Left ventricle myocardium inferior (tissue), 1 donor: ENCODE measurements around the gene OR9A2. TPM values are rescaled to one million over a fixed set of nuclear protein-coding genes. Genes with fewer than 3 reads are reported as not detected.

ENCODE experiments used
- DNase-seq: peaks from one replicate; pipeline ENCODE4 v3.0.0-alpha.2; 2020
- H3K27ac ChIP-seq: fragments of 200-600 bp; replicated peaks from 2 replicates; pipeline ENCODE4 v1.8.0; 2021
- H3K27me3 ChIP-seq: fragments of 200-600 bp; 2 replicates; pipeline ENCODE4 v1.8.0; 2021; ENCODE audit warnings: low read depth
- H3K36me3 ChIP-seq: fragments of 200-600 bp; 2 replicates; pipeline ENCODE4 v1.8.0; 2021
- H3K4me1 ChIP-seq: fragments of 200-600 bp; 2 replicates; pipeline ENCODE4 v1.8.0; 2021
- H3K4me3 ChIP-seq: fragments of 200-600 bp; 2 replicates; pipeline ENCODE4 v1.8.0; 2021; ENCODE audit warnings: mild to moderate bottlenecking, moderate library complexity
- H3K9me3 ChIP-seq: fragments of 200-600 bp; replicated peaks from 2 replicates; pipeline ENCODE4 v1.8.0; 2021
- CTCF ChIP-seq: fragments of 200-600 bp; IDR thresholded peaks from 2 replicates; pipeline ENCODE4 v1.8.0; 2021; ENCODE audit warnings: antibody characterized with exemption, mild to moderate bottlenecking, borderline replicate concordance
- intact Hi-C: fragments of 100-400 bp; cut with micrococcal nuclease; formaldehyde crosslinking; loops from one replicate; pipeline ENCODE4 v1.11.0; 2022
- total RNA-seq: library from RNA; stranded (reverse); fragmentation: NEBNext Ultra II Directional; extraction: Animal tissue kit (Norgen Biotek cat#: 25700); gene quantifications from one replicate; pipeline ENCODE4 v1.2.1, GENCODE V29; 2021
- donor health status: DM: no; HTN: yes; CAD: no; lungs with severe emphysema.

OR9A2 gene
- total RNA-seq, 1 donor from 2014 or later, result not detected

DNA sequence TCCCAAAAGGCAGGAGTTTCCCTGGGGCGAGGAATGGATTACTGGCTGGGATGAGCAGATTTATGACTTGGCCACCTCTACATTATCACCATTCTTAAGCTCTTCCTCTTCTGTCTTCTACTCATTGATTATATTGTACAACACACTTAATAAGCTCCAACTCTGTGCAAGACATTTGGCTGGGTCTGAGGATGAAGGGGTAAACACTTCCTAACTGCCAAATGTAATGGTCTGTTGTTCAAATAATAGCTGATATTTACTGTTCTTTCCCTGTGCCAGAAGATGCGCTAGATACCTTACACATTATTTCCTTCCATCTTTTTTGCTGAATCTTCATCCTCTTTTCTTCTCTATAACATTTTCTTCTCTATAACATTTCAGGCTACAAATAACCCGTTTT lies 36.8 kb upstream of the OR9A2 start:
- Histone ChIP-seq H3K27ac (no peak overlapping the region), H3K36me3 (no peaks in the 10 kb centered on the region), H3K9me3 (no peaks in the 10 kb centered on the region), H3K4me3 (no peak overlapping the region), H3K27me3 (no peaks in the 10 kb centered on the region), H3K4me1 (no peaks in the 10 kb centered on the region)
- no peak for DNase-seq
- intact Hi-C loops, result no loop called here
- TF ChIP-seq CTCF, result no peak

DNA sequence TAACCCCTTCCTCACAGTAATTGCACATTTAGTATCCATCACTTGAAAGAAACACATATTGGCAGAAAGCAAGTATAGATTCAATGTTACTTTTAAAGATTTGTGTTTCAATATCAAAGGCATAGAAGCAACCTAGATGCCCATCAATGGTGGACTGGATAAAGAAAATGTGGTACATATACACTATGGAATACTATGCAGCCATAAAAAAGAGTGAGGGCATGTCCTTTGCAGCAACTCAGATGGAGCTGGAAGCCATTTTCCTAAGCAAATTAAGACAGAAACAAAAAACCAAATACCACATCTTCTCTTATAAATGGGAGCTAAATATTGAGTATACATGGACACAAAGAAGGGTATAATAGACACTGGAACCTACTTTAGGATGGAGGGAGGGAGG lies 28.8 kb upstream of the OR9A2 start:
- DNase-seq, result no peak
- Histone ChIP-seq H3K36me3 (no peaks in the 10 kb centered on the region), H3K9me3 (no peaks in the 10 kb centered on the region), H3K4me1 (no peaks in the 10 kb centered on the region), H3K4me3 (no peak overlapping the region), H3K27me3 (no peaks in the 10 kb centered on the region), H3K27ac (no peak overlapping the region)
- no peak for TF ChIP-seq CTCF
- intact Hi-C loops, result no loop called here

DNA sequence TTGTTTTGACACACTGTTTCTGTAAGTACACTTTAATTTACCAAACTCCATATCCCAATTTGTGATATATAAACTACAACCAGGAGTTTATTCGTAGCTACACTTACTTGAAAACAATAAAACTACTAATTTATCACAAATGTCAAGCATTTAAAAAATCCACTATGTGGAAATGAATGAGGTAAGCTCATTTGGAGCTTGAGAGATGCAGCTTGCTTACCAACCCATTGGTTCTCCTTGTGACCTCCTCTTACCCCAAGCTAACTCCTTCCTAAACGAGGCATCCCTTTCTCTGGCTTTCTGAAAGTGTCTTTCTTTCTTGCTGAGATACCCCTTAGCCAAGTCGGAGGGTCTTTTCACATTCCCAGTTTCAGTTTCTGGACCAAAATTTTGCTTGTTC lies 27.7 kb upstream of the OR9A2 start:
- Histone ChIP-seq H3K4me1 (peaks cover 4% of the 10 kb centered on the region), H3K4me3 (no peak overlapping the region), H3K27ac (no peak overlapping the region), H3K36me3 (no peaks in the 10 kb centered on the region), H3K27me3 (no peaks in the 10 kb centered on the region), H3K9me3 (no peaks in the 10 kb centered on the region)
- no peak for TF ChIP-seq CTCF
- DNase-seq, result no peak
- intact Hi-C loops, result no loop called here

DNA sequence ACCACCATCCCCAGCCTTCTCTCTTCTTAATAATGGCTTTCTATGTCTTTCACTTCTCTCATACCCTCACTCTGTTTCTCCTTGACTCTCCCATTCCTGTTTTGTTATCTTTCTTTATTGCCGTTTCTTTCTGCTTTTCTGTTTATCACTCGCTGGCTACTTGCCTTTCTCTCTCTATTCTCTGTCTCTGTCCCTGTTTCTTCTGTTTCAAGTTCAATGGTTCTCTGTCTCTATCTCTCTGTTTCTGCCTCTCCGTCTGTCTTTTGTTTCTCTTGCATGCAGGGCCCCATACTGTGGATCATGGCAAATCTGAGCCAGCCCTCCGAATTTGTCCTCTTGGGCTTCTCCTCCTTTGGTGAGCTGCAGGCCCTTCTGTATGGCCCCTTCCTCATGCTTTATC lies 25.1 kb upstream of the OR9A2 start, which contains the start of gene OR6V1:
OR6V1 (plus strand) TSS at position 301 of the 400 bp plus-strand sequence; CDS start at position 301, 0 bp downstream.
- no peak for TF ChIP-seq CTCF
- no peaks in the 10 kb centered on the region for H3K36me3 ChIP-seq
- intact Hi-C loops, result no loop called here
- no peaks in the 10 kb centered on the region for H3K9me3 ChIP-seq
- H3K4me3 ChIP-seq, result no peak within 1 kb of the TSS
- no peak for DNase-seq
- no peaks in the 10 kb centered on the region for H3K27me3 ChIP-seq
- H3K27ac ChIP-seq, result peak within 1 kb of the TSS; percentile 77
- H3K4me1 ChIP-seq, result peaks cover 22% of the 10 kb centered on the region

GRCh38 chr7:143050931-143051330 lies 24.0 kb upstream of the OR9A2 start:
- Histone ChIP-seq H3K9me3 (no peaks in the 10 kb centered on the region), H3K4me1 (peaks cover 22% of the 10 kb centered on the region), H3K27me3 (no peaks in the 10 kb centered on the region), H3K36me3 (no peaks in the 10 kb centered on the region), H3K27ac (peak overlapping the region; percentile 77), H3K4me3 (no peak overlapping the region)
- DNase-seq, result no peak
- intact Hi-C loops, result no loop called here
- TF ChIP-seq CTCF, result no peak

- Histone ChIP-seq H3K27me3 (no peaks in the 10 kb centered on the region), H3K27ac (peak overlapping the region; percentile 77), H3K4me1 (peaks cover 22% of the 10 kb centered on the region), H3K9me3 (no peaks in the 10 kb centered on the region), H3K36me3 (no peaks in the 10 kb centered on the region), H3K4me3 (no peak overlapping the region)
- TF ChIP-seq CTCF, result no peak
- DNase-seq, result peak; percentile 53
- intact Hi-C loops, result no loop called here
Measured at GRCh38 chr7:143049362-143049761, 22.4 kb upstream of the OR9A2 start.
